ENCODE data around the gene CD55.

DNA sequence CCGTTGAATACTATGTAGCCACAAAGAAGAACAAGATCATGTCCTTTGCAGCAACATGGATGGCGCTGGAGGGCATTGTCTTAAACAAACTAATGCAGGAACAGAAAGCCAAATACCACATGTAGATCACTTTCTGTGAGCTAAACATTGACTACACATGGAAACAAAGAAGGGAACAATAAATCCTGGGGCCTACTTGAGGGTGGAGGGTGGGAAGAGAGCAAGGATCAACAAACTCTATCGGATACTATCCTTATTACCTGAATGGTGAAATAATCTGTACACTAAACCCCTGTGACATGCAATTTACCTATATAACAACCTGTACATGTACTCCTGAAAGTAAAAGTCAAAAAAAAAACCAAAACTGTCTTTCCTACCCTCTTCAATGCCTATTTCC lies 40.8 kb upstream of the CD55 start:
- TF ChIP-seq SP1 (IDR thresholded peaks at IDR 0.05) (no peak), FOXM1 (IDR thresholded peaks at IDR 0.05; ENCODE audit: borderline replicate concordance) (no peak), HDGF (IDR thresholded peaks at IDR 0.05; ENCODE audit: borderline replicate concordance) (no peak), NFRKB (IDR thresholded peaks at IDR 0.05) (no peak), TARDBP (IDR thresholded peaks at IDR 0.05) (no peak), SUZ12 (IDR thresholded peaks at IDR 0.05) (no peak), ELF4 (IDR thresholded peaks at IDR 0.05) (no peak), FOXK2 (IDR thresholded peaks at IDR 0.05) (no peak)
